Trophoblast cell (in vitro differentiated cells and primary cell): ENCODE data around the gene GRAP.

Source experiments
- DNase-seq, 2 donors: peaks; one replicate each; pipeline ENCODE4 v3.0.0-alpha.2; 2016
- H2AFZ ChIP-seq: 2 replicates; pipeline ENCODE4 v1.6.1; 2013; ENCODE audit warnings: low read length, moderate library complexity, mild to moderate bottlenecking; ENCODE audit not compliant: insufficient read depth, poor library complexity
- H2AK5ac ChIP-seq: 2 replicates; pipeline ENCODE4 v1.6.1; 2013; ENCODE audit warnings: mild to moderate bottlenecking, low read length
- H2BK120ac ChIP-seq: 2 replicates; pipeline ENCODE4 v1.6.1; 2013; ENCODE audit warnings: low read length, mild to moderate bottlenecking, moderate library complexity; ENCODE audit not compliant: insufficient read depth, poor library complexity
- H2BK12ac ChIP-seq: 2 replicates; pipeline ENCODE4 v1.6.1; 2013; ENCODE audit warnings: mild to moderate bottlenecking, low read length, moderate library complexity
- H2BK5ac ChIP-seq: 2 replicates; pipeline ENCODE4 v1.6.1; 2013; ENCODE audit warnings: low read length, low read depth, moderate library complexity, mild to moderate bottlenecking; ENCODE audit not compliant: poor library complexity
- H3K14ac ChIP-seq: 2 replicates; pipeline ENCODE4 v1.6.1; 2013; ENCODE audit warnings: mild to moderate bottlenecking, low read length
- H3K18ac ChIP-seq: 2 replicates; pipeline ENCODE4 v1.6.1; 2013; ENCODE audit warnings: mild to moderate bottlenecking, low read length
- H3K23ac ChIP-seq: 2 replicates; pipeline ENCODE4 v1.6.1; 2013; ENCODE audit warnings: low read length
- H3K27ac ChIP-seq: 2 replicates; pipeline ENCODE4 v1.5.1; 2013; ENCODE audit warnings: low read depth, mild to moderate bottlenecking, inconsistent platforms, low read length, moderate library complexity
- H3K27me3 ChIP-seq: 2 replicates; pipeline ENCODE4 v1.6.1; 2013; ENCODE audit warnings: inconsistent platforms, mild to moderate bottlenecking, low read length, moderate library complexity; ENCODE audit not compliant: insufficient read depth
- H3K36me3 ChIP-seq, 2 experiments: 1 replicate in 1 of 2; 2 replicates in 1 of 2; pipeline ENCODE4 v1.6.1; 2013; ENCODE audit warnings: low read length in 2 of 2, mild to moderate bottlenecking in 2 of 2, moderate library complexity in 1 of 2; ENCODE audit not compliant: insufficient read depth in 2 of 2, control insufficient read depth in 1 of 2
- H3K4ac ChIP-seq: 2 replicates; pipeline ENCODE4 v1.6.1; 2013; ENCODE audit warnings: low read depth, mild to moderate bottlenecking, low read length, moderate library complexity
- H3K4me1 ChIP-seq, 2 experiments: 1 replicate in 1 of 2; 2 replicates in 1 of 2; pipeline ENCODE4 v1.6.1; 2013; ENCODE audit warnings: low read length in 2 of 2, mild to moderate bottlenecking in 2 of 2, moderate library complexity in 1 of 2; ENCODE audit not compliant: insufficient read depth in 2 of 2, control insufficient read depth in 1 of 2
- H3K4me2 ChIP-seq: 2 replicates; pipeline ENCODE4 v1.6.1; 2013; ENCODE audit warnings: inconsistent platforms, mild to moderate bottlenecking, low read length, moderate library complexity
- H3K4me3 ChIP-seq: 2 replicates; pipeline ENCODE4 v1.5.1; 2013; ENCODE audit warnings: mild to moderate bottlenecking, low read depth, low read length, inconsistent platforms
- H3K79me1 ChIP-seq: one replicate; pipeline ENCODE4 v1.6.1; 2013; ENCODE audit warnings: low read length
- H3K79me2 ChIP-seq: 2 replicates; pipeline ENCODE4 v1.6.1; 2013; ENCODE audit warnings: low read length, mild to moderate bottlenecking; ENCODE audit not compliant: control insufficient read depth, insufficient read depth, poor library complexity
- H3K9ac ChIP-seq: 2 replicates; pipeline ENCODE4 v1.6.1; 2013; ENCODE audit warnings: mild to moderate bottlenecking, low read length
- H3K9me3 ChIP-seq: 2 replicates; pipeline ENCODE4 v1.6.1; 2013; ENCODE audit warnings: low read depth, mild to moderate bottlenecking, control low read depth, inconsistent platforms, low read length; ENCODE audit not compliant: insufficient read depth
- H4K12ac ChIP-seq: 2 replicates; pipeline ENCODE4 v1.6.1; 2013; ENCODE audit warnings: low read depth, mild to moderate bottlenecking, low read length, moderate library complexity
- H4K8ac ChIP-seq: 2 replicates; pipeline ENCODE4 v1.6.1; 2013; ENCODE audit warnings: low read depth, mild to moderate bottlenecking, low read length, moderate library complexity
- H4K91ac ChIP-seq: one replicate; pipeline ENCODE4 v1.6.1; 2013; ENCODE audit warnings: low read depth, mild to moderate bottlenecking, low read length, moderate library complexity
- WGBS: extraction: QIAGEN DNeasy Blood & Tissue Kit; methylation state at CpG from one replicate; pipeline ENCODE4 v1.1.7; 2013; ENCODE audit warnings: missing lambda C conversion rate; ENCODE audit not compliant: insufficient read length, insufficient coverage; ENCODE audit errors: extremely low coverage; 5-methylcytosine and 5-hydroxymethylcytosine counted together

GRAP gene

GRCh38 chr17:18977646-18978045 lies 69.1 kb downstream of the GRAP start:
- Histone ChIP-seq H3K4me2 (no peak overlapping the region), H4K91ac (no peak overlapping the region), H4K12ac (no peak overlapping the region), H3K14ac (no peak overlapping the region), H3K27ac (no peak overlapping the region), H3K18ac (no peak overlapping the region), H2AK5ac (no peak overlapping the region), H3K4me1 (peaks cover 19 to 23% of the 10 kb centered on the region in 2 experiments), H3K79me2 (no peaks in the 10 kb centered on the region), H2BK5ac (no peak overlapping the region), H3K27me3 (no peaks in the 10 kb centered on the region), H2AFZ (no peak overlapping the region), H4K8ac (no peak overlapping the region), H3K79me1 (peaks cover 19% of the 10 kb centered on the region), H3K4me3 (no peak overlapping the region), H2BK12ac (no peak overlapping the region), H2BK120ac (no peak overlapping the region), H3K9ac (no peak overlapping the region), H3K23ac (no peak overlapping the region), H3K9me3 (peaks cover 2% of the 10 kb centered on the region), H3K4ac (no peak overlapping the region), H3K36me3 (peaks cover 57 to 59% of the 10 kb centered on the region in 2 experiments)
- DNase-seq, result no peak
- no CpG with 5 or more reads among the region's 19 CpGs for WGBS

GRCh38 chr17:18977021-18977420 lies 69.7 kb downstream of the GRAP start:
- WGBS, result no CpG with 5 or more reads among the region's 4 CpGs
- H3K79me2 ChIP-seq, result no peaks in the 10 kb centered on the region
- H3K23ac ChIP-seq, result no peak overlapping the region
- no peak overlapping the region for H2BK5ac ChIP-seq
- H4K12ac ChIP-seq, result no peak overlapping the region
- no peak overlapping the region for H2AFZ ChIP-seq
- no peak overlapping the region for H2AK5ac ChIP-seq
- no peak for DNase-seq
- no peaks in the 10 kb centered on the region for H3K27me3 ChIP-seq
- H3K4me2 ChIP-seq, result no peak overlapping the region
- H3K79me1 ChIP-seq, result peaks cover 13% of the 10 kb centered on the region
- H3K9me3 ChIP-seq, result peaks cover 2% of the 10 kb centered on the region
- H2BK120ac ChIP-seq, result no peak overlapping the region
- H3K18ac ChIP-seq, result no peak overlapping the region
- no peak overlapping the region for H2BK12ac ChIP-seq
- peaks cover 13 to 17% of the 10 kb centered on the region in 2 experiments for H3K4me1 ChIP-seq
- H3K27ac ChIP-seq, result no peak overlapping the region
- H3K9ac ChIP-seq, result no peak overlapping the region
- no peak overlapping the region for H4K8ac ChIP-seq
- H3K4ac ChIP-seq, result no peak overlapping the region
- no peak overlapping the region for H3K4me3 ChIP-seq
- no peak overlapping the region for H3K14ac ChIP-seq
- no peak overlapping the region for H4K91ac ChIP-seq
- H3K36me3 ChIP-seq, result peaks cover 60 to 61% of the 10 kb centered on the region in 2 experiments

- Histone ChIP-seq H3K9me3 (no peaks in the 10 kb centered on the region), H3K9ac (no peak overlapping the region), H3K14ac (no peak overlapping the region), H3K4ac (no peak overlapping the region), H3K4me3 (no peak overlapping the region), H3K27ac (no peak overlapping the region), H3K4me1 (peaks cover 5 to 8% of the 10 kb centered on the region in 2 experiments), H3K79me1 (peaks cover 5% of the 10 kb centered on the region), H2BK12ac (no peak overlapping the region), H3K23ac (no peak overlapping the region), H3K79me2 (no peaks in the 10 kb centered on the region), H4K91ac (no peak overlapping the region), H4K12ac (no peak overlapping the region), H3K27me3 (no peaks in the 10 kb centered on the region), H3K36me3 (peaks cover 68 to 69% of the 10 kb centered on the region in 2 experiments), H3K18ac (no peak overlapping the region), H2BK120ac (no peak overlapping the region), H4K8ac (no peak overlapping the region), H2AFZ (no peak overlapping the region), H2BK5ac (no peak overlapping the region), H2AK5ac (no peak overlapping the region), H3K4me2 (no peak overlapping the region)
- DNase-seq, result no peak
- no CpG with 5 or more reads among the region's 4 CpGs for WGBS
Measured at GRCh38 chr17:18976201-18976600, 70.6 kb downstream of the GRAP start.

- no CpG with 5 or more reads among the region's 13 CpGs for WGBS
- no peak overlapping the region for H2AK5ac ChIP-seq
- peaks cover 2% of the 10 kb centered on the region for H3K9me3 ChIP-seq
- no peak overlapping the region for H3K18ac ChIP-seq
- no peaks in the 10 kb centered on the region for H3K79me2 ChIP-seq
- no peak overlapping the region for H2BK120ac ChIP-seq
- no peak overlapping the region for H3K4me3 ChIP-seq
- peaks cover 5% of the 10 kb centered on the region for H3K79me1 ChIP-seq
- no peak overlapping the region for H3K4ac ChIP-seq
- no peak overlapping the region for H2AFZ ChIP-seq
- H3K4me2 ChIP-seq, result no peak overlapping the region
- H4K8ac ChIP-seq, result no peak overlapping the region
- no peak for DNase-seq
- no peak overlapping the region for H4K91ac ChIP-seq
- H3K27ac ChIP-seq, result no peak overlapping the region
- H3K14ac ChIP-seq, result no peak overlapping the region
- no peak overlapping the region for H2BK12ac ChIP-seq
- peaks cover 0 to 3% of the 10 kb centered on the region in 2 experiments for H3K4me1 ChIP-seq
- H4K12ac ChIP-seq, result no peak overlapping the region
- H2BK5ac ChIP-seq, result no peak overlapping the region
- H3K27me3 ChIP-seq, result no peaks in the 10 kb centered on the region
- H3K23ac ChIP-seq, result no peak overlapping the region
- H3K9ac ChIP-seq, result no peak overlapping the region
- peaks cover 72 to 73% of the 10 kb centered on the region in 2 experiments for H3K36me3 ChIP-seq
Measured at GRCh38 chr17:18975597-18975996, 71.2 kb downstream of the GRAP start.
